HG03175 (cell line): Measurements from ENCODE around the gene ZFP1.

Source experiments
- ATAC-seq: cut with Tn5 transposase; IDR thresholded peaks from one replicate; pipeline ENCODE4 v1.9.1; 2021; ENCODE audit warnings: mild to moderate bottlenecking, moderate library complexity; ENCODE audit not compliant: unreplicated experiment

Gene ZFP1

GRCh38 chr16:75148311-75149195 lies at the start of gene ZFP1:
ZFP1 (plus strand) TSS chr16:75148524; CDS start chr16:75152952, 4,428 bp downstream.
- peak; percentile 90 for ATAC-seq

- ATAC-seq: no peak
Measured at GRCh38 chr16:75099075-75099667, 49.2 kb upstream of the ZFP1 start.

- ATAC-seq: no peak
Measured at GRCh38 chr16:75099738-75100602, 48.4 kb upstream of the ZFP1 start.

GRCh38 chr16:75100603-75100990 lies 47.7 kb upstream of the ZFP1 start:
- no peak for ATAC-seq

- ATAC-seq: no peak
Measured at GRCh38 chr16:75101635-75102034, 46.7 kb upstream of the ZFP1 start.

- no peak for ATAC-seq
Measured at GRCh38 chr16:75102595-75102994, 45.7 kb upstream of the ZFP1 start.

GRCh38 chr16:75103994-75104393 lies 44.3 kb upstream of the ZFP1 start:
- ATAC-seq: no peak

GRCh38 chr16:75104836-75105235 lies 43.5 kb upstream of the ZFP1 start:
- ATAC-seq: no peak

GRCh38 chr16:75105306-75106061 lies 42.8 kb upstream of the ZFP1 start:
- no peak for ATAC-seq

GRCh38 chr16:75106351-75107274 lies 41.7 kb upstream of the ZFP1 start:
- ATAC-seq: no peak

GRCh38 chr16:75107505-75107904 lies 40.8 kb upstream of the ZFP1 start:
- ATAC-seq: no peak

- peak; percentile 41 for ATAC-seq
Measured at GRCh38 chr16:75108792-75109731, 39.3 kb upstream of the ZFP1 start.

GRCh38 chr16:75109732-75110243 lies 38.5 kb upstream of the ZFP1 start:
- ATAC-seq: no peak

GRCh38 chr16:75110637-75111513 lies 37.4 kb upstream of the ZFP1 start:
- ATAC-seq: peak; percentile 82

- no peak for ATAC-seq
Measured at GRCh38 chr16:75111514-75111940, 36.8 kb upstream of the ZFP1 start.

- no peak for ATAC-seq
Measured at GRCh38 chr16:75111961-75112733, 36.2 kb upstream of the ZFP1 start.
